HepG2 (cell line): ENCODE results near the gene ABHD15. TPM values are rescaled to one million over a fixed set of nuclear protein-coding genes. Genes with fewer than 3 reads are reported as not detected.

ENCODE experiments used
- CSRNP2 ChIP-seq: sonication (generic); formaldehyde crosslinking; conservative IDR thresholded peaks from 2 replicates; pipeline ENCODE4 v1.8.0; 2022; ENCODE audit warnings: low read depth, missing genetic modification reagents
- ELK4 ChIP-seq: sonication (generic); formaldehyde crosslinking; IDR thresholded peaks from 2 replicates; pipeline ENCODE4 v1.9.0; 2021; ENCODE audit warnings: missing genetic modification reagents, borderline replicate concordance
- GABPA ChIP-seq, 2 experiments: IDR thresholded peaks; 2 replicates each; pipeline ENCODE4 v1.6.1; 2011 to 2016; ENCODE audit warnings: low read depth in 2 of 2, low read length in 1 of 2, missing biosample characterization in 1 of 2, missing genetic modification characterization in 1 of 2
- PRDM4 ChIP-seq: sonication (generic); formaldehyde crosslinking; IDR thresholded peaks from 2 replicates; pipeline ENCODE4 v1.9.0; 2021; ENCODE audit warnings: missing genetic modification reagents, borderline replicate concordance
- TAF1 ChIP-seq: sonication (generic); formaldehyde crosslinking; IDR thresholded peaks from 2 replicates; pipeline ENCODE4 v1.4.0; 2020; ENCODE audit warnings: missing genetic modification reagents
- THAP11 ChIP-seq: IDR thresholded peaks from 2 replicates; pipeline ENCODE4 v1.6.1; 2016; ENCODE audit warnings: missing biosample characterization, missing genetic modification reagents
- THYN1 ChIP-seq: sonication (generic); formaldehyde crosslinking; IDR thresholded peaks from 2 replicates; pipeline ENCODE4 v1.8.1; 2023; ENCODE audit warnings: low read depth, mild to moderate bottlenecking, moderate library complexity, missing genetic modification reagents, borderline replicate concordance
- WIZ ChIP-seq: sonication (generic); formaldehyde crosslinking; IDR thresholded peaks from 2 replicates; pipeline ENCODE4 v1.5.1; 2020; ENCODE audit warnings: mild to moderate bottlenecking, missing genetic modification reagents
- ZNF609 ChIP-seq: sonication (generic); formaldehyde crosslinking; IDR thresholded peaks from 2 replicates; pipeline ENCODE4 v1.4.0; 2020; ENCODE audit warnings: mild to moderate bottlenecking, missing genetic modification reagents, borderline replicate concordance
- ZNF674 ChIP-seq: sonication (generic); formaldehyde crosslinking; IDR thresholded peaks from 2 replicates; pipeline ENCODE4 v1.5.0; 2020; ENCODE audit warnings: low read depth, mild to moderate bottlenecking, missing genetic modification reagents
- ZNF678 ChIP-seq: sonication (generic); formaldehyde crosslinking; IDR thresholded peaks from 2 replicates; pipeline ENCODE4 v1.4.0; 2020; ENCODE audit warnings: mild to moderate bottlenecking, missing genetic modification reagents
- ZNF839 ChIP-seq: sonication (generic); formaldehyde crosslinking; IDR thresholded peaks from 2 replicates; pipeline ENCODE4 v1.4.0; 2020; ENCODE audit warnings: missing genetic modification reagents, mild to moderate bottlenecking, borderline replicate concordance
- polyA plus RNA-seq, 8 experiments: library from polyadenylated mRNA; depleted of rRNA in 3 of 8; stranded (reverse) in 7 of 8; unstranded in 1 of 8; fragments of >200 nt; fragmentation: Illumina TruSeq in 4 of 8; extraction: Trizol in 4 of 8; gene quantifications; 2 replicates each; pipeline versions ENCODE4 v1.2.1 to v1.2.3, GENCODE V29; 2011 to 2016; ENCODE audit warnings: low read depth in 4 of 8, missing spikeins in 1 of 8, mixed read lengths in 1 of 8; ENCODE audit not compliant: insufficient read depth in 1 of 8
- total RNA-seq, 5 experiments: library from RNA; depleted of rRNA; stranded (reverse); fragments of >200 nt; fragmentation: Illumina TruSeq; extraction: Trizol; gene quantifications; 2 replicates each; pipeline ENCODE4 v1.2.3, GENCODE V29; 2016; ENCODE audit warnings: low read depth in 1 of 5

ABHD15 gene
- total and polyA plus RNA-seq, 2 of the 13 experiments (the other 11 are each of a cell fraction or from before 2014, with no cell fraction given) = 2.4 to 7.7 TPM

GRCh38 chr17:29574732-29575510 lies 8.1 kb upstream of the ABHD15 start (continued):
- TF ChIP-seq ELK4 = no peak
- TF ChIP-seq ZNF674 (CRISPR knock-in tag) = no peak
- TF ChIP-seq CSRNP2 (CRISPR knock-in tag) = no peak
- no peak; the same call in 1 of the 2 replicates for TF ChIP-seq WIZ (CRISPR knock-in tag)
- TF ChIP-seq THYN1 (CRISPR knock-in tag) = no peak
- peak; percentile 77 for TF ChIP-seq THAP11 (CRISPR knock-in tag)
- TF ChIP-seq PRDM4 (CRISPR knock-in tag) = no peak
- TF ChIP-seq GABPA (IDR thresholded peaks at IDR 0.05; ENCODE audit: low read depth, low read length) = 0 out of 2 replicates have a peak, but pooled peaks have one; percentile 20
- peak; percentile 74 for TF ChIP-seq GABPA (CRISPR knock-in tag; IDR thresholded peaks at IDR 0.05; ENCODE audit: low read depth)
- no peak for TF ChIP-seq ZNF678 (CRISPR knock-in tag)
- TF ChIP-seq ZNF609 = peak; percentile 87
- no peak for TF ChIP-seq ZNF839
- peak; percentile 46; the same call in 1 of the 2 replicates for TF ChIP-seq TAF1 (CRISPR knock-in tag)
